Esophagus (tissue), 2 donors: ENCODE measurements around the gene MDM4. TPM values are rescaled to one million over a fixed set of nuclear protein-coding genes. Genes with fewer than 3 reads are reported as not detected.

Source experiments
- H3K27ac ChIP-seq, 2 donors: one replicate each; pipeline ENCODE4 v1.5.1; 2013; ENCODE audit warnings: low read depth in 2 of 2, mild to moderate bottlenecking in 2 of 2, inconsistent platforms in 1 of 2, low read length in 1 of 2, moderate library complexity in 1 of 2
- H3K27me3 ChIP-seq, 2 donors: one replicate each; pipeline ENCODE4 v1.6.1; 2013; ENCODE audit warnings: low read length in 2 of 2, control low read depth in 1 of 2, mild to moderate bottlenecking in 1 of 2; ENCODE audit not compliant: insufficient read depth in 2 of 2, control insufficient read depth in 1 of 2
- H3K36me3 ChIP-seq, 2 donors: one replicate each; pipeline ENCODE4 v1.6.1; 2013; ENCODE audit warnings: low read length in 1 of 2; ENCODE audit not compliant: control insufficient read depth in 2 of 2, insufficient read depth in 2 of 2
- H3K4me1 ChIP-seq, 2 donors: one replicate each; pipeline ENCODE4 v1.6.1; 2013; ENCODE audit warnings: low read length in 1 of 2; ENCODE audit not compliant: control insufficient read depth in 2 of 2, insufficient read depth in 2 of 2
- H3K4me3 ChIP-seq, 2 donors: one replicate each; pipeline ENCODE4 v1.5.1; 2013; ENCODE audit warnings: low read length in 2 of 2, mild to moderate bottlenecking in 2 of 2, low read depth in 1 of 2, moderate library complexity in 1 of 2
- H3K9me3 ChIP-seq, 2 donors: one replicate each; pipeline ENCODE4 v1.6.1; 2013; ENCODE audit warnings: mild to moderate bottlenecking in 2 of 2, low read depth in 1 of 2, low read length in 1 of 2, moderate library complexity in 1 of 2; ENCODE audit not compliant: control insufficient read depth in 2 of 2, insufficient read depth in 1 of 2
- WGBS, 2 donors: extraction: QIAGEN DNeasy Blood & Tissue Kit; methylation state at CpG; one replicate each; pipeline ENCODE4 v1.1.7; 2013; 5-methylcytosine and 5-hydroxymethylcytosine counted together
- polyA plus RNA-seq, 2 donors: library from polyadenylated mRNA; stranded (reverse); fragments of 200-250 nt; gene quantifications; one replicate each; pipeline ENCODE4 v1.2.3, GENCODE V29; 2013
- donor health status: healthy with polysubstance abuse.
- donor health status: Bipolar disorder and iron deficiency.

The MDM4 gene
- polyA plus RNA-seq, 2 donors = 4.0 to 14.0 TPM

DNA sequence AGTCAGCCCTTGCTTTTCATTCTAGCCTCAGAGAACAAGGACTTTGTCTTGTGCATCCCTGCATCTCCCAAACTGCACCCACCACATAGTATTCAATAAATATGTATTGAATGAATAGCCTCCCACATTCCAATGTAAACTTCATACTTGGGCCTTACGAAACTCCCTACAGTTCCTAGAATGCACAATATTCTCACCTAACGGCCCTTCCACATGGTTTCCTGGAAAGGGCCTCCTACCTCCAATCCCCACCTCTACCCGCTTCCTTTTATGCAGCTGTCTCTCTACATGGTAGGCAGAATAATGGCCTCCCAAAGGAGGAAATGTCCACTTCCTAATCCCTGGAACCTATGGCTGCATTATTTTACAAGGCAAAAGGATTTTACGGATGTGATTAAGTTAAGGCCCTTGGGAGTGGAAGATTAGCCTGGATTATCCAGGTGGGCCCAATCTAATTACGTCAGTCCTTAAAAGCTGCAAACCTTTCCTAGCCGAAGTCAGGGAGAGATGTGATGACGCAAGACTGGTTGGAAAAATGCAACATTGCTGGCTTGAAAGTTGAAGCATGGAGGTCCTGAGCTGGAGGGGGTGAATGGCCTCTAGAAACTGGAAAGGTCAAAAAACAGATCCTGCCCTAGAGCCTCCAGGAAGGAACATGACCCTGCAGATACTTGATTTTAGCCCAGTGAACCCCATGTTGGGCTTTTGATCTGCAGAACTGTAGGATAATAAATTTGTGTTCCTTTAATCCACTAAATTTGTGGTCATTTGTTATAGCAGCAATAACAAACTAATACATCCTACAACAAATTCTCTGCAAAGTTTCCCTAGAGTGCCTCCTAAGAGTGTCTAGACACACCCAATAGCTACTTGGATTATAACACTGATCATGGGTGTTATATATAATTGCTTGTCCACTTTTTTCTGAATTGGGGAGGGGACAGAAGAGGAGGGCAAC is 16.4 kb upstream of the MDM4 start:
- WGBS, 2 donors = 90 to 91% methylated on average over 7 of the region's 7 CpGs
- H3K4me3 ChIP-seq = no peak overlapping the region
- no peaks in the 10 kb centered on the region for H3K27me3 ChIP-seq
- H3K27ac ChIP-seq = no peak overlapping the region
- H3K9me3 ChIP-seq = no peaks in the 10 kb centered on the region
- H3K4me1 ChIP-seq = no peaks in the 10 kb centered on the region
- H3K36me3 ChIP-seq = no peaks in the 10 kb centered on the region

DNA sequence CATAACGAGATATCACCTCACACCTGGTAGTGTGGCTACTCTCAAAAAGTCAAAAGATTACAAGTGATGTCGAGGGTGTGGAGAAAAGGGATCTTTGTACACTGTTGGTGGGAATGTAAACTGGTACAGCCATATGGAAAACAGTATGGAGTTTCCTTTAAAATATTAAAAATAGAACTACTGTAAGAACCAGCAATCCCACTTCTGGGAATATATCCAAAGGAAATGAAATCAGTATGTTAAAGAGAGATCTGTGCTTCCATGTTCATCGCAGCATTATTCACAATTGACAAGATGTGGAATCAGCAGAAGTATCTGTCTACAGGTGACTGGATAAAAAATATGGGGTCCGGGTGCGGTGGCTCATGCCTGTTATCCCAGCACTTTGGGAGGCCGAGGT is 14.0 kb upstream of the MDM4 start:
- Histone ChIP-seq H3K9me3 (no peaks in the 10 kb centered on the region), H3K4me1 (no peaks in the 10 kb centered on the region), H3K27ac (no peak overlapping the region), H3K27me3 (no peaks in the 10 kb centered on the region), H3K36me3 (no peaks in the 10 kb centered on the region), H3K4me3 (no peak overlapping the region)
- 78 to 81% methylated on average over 6 of the region's 6 CpGs for WGBS, 2 donors

DNA sequence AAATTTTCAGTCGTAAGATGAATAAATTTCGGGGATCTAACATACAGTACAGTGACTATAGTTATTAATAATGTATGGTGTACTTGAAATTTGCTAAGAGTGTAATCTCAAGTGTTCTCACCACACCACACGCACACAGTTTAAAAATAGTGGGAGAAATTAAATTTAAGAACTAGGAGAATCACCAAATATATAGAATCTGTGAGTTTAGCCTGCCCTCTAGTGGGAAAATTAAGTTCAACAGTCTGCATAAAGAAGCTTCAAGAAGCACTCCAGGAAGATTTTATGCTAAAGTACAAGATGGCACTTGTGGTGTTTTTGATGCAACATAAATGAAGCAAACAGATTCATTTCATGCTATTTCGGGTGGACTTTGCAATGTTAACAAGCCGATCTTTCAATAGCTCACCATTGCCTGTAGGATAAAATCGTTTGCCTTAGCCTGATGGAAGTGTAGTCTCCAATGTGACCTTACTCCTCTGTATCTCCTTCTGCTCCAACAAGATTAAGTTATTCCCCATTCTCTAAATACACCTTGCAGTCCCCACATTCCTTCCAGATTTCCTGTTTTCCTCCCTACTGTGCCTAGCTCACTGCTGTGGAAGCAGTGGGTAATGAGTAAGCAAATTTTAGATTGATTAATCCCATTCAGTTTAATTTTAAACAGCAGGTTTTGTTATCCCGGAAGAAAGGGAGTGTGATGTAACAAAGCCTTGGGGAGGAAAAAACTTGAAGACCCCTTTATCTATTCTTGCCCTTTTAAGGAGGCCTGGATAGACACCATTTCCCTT is 12.9 kb upstream of the MDM4 start:
- Histone ChIP-seq H3K27ac (no peak overlapping the region), H3K9me3 (no peaks in the 10 kb centered on the region), H3K36me3 (no peaks in the 10 kb centered on the region), H3K4me1 (peaks cover 0 to 6% of the 10 kb centered on the region in 2 donors), H3K27me3 (no peaks in the 10 kb centered on the region), H3K4me3 (no peak overlapping the region)
- WGBS, 2 donors = 23 to 24% methylated on average over 7 of the region's 7 CpGs

DNA sequence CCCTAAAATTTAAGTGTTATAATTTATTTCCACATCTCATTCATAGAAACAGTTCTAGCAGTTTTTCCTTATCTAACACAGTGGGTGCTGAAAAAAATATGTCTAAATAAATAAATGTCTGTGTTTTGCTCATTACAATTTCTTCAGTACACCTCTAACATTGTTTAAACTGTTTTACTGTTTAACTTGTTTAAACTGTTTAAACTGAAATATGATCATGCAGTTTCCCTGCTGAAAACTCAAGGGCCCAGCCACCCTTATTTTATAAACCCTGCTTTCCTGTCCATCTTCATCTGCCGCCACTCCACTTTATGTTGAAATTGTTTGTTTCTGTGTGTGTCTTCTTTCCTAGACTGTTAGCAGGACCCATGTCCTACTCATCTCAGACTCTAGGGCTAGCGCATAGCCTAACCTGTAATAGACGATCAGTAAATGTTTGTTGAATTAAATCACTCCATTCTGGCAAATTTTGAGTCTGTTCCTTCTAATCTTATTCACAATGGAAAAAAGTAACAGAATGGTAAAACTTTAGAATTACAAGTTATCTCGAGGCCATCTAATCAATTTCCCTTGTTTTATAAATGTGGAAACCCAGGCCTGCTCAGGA is 12.2 kb upstream of the MDM4 start:
- H3K4me3 ChIP-seq = no peak overlapping the region
- no peaks in the 10 kb centered on the region for H3K9me3 ChIP-seq
- H3K36me3 ChIP-seq = no peaks in the 10 kb centered on the region
- H3K4me1 ChIP-seq = peaks cover 0 to 6% of the 10 kb centered on the region in 2 donors
- no peaks in the 10 kb centered on the region for H3K27me3 ChIP-seq
- WGBS, 2 donors = 82 to 89% methylated on average over 4 of the region's 4 CpGs
- H3K27ac ChIP-seq = no peak overlapping the region

DNA sequence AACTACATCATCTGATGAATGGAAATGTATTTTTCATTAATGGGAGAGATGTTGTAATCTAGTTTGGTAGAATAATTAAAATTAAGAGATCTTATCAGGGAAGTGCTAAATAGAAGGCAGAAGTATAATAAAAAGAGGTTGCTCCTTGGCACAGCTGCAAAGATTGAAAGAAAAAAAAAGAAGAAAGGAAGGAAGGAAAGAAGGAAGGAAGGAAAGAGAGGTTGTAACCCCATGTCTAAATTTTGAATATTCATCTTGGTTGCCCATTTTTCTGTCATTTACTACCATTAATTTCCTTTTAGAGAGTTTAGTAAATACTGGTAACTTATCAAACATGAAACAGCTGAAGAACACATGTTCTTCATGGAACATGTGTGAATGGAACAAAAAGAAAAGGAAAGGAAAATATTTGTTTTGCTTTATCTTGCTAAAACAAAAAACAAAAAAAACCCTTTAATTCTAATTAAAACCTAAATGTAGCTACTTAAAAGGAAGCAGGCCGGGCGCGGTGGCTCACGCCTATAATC is 10.5 kb upstream of the MDM4 start:
- H3K36me3 ChIP-seq = no peaks in the 10 kb centered on the region
- WGBS, 2 donors = 1 to 4% methylated on average over 4 of the region's 4 CpGs
- no peaks in the 10 kb centered on the region for H3K27me3 ChIP-seq
- H3K4me1 ChIP-seq = peaks cover 0 to 6% of the 10 kb centered on the region in 2 donors
- peak overlapping the region; percentile 75 to 79 for H3K27ac ChIP-seq
- peak overlapping the region; percentile 46 to 62 for H3K4me3 ChIP-seq
- no peaks in the 10 kb centered on the region for H3K9me3 ChIP-seq

DNA sequence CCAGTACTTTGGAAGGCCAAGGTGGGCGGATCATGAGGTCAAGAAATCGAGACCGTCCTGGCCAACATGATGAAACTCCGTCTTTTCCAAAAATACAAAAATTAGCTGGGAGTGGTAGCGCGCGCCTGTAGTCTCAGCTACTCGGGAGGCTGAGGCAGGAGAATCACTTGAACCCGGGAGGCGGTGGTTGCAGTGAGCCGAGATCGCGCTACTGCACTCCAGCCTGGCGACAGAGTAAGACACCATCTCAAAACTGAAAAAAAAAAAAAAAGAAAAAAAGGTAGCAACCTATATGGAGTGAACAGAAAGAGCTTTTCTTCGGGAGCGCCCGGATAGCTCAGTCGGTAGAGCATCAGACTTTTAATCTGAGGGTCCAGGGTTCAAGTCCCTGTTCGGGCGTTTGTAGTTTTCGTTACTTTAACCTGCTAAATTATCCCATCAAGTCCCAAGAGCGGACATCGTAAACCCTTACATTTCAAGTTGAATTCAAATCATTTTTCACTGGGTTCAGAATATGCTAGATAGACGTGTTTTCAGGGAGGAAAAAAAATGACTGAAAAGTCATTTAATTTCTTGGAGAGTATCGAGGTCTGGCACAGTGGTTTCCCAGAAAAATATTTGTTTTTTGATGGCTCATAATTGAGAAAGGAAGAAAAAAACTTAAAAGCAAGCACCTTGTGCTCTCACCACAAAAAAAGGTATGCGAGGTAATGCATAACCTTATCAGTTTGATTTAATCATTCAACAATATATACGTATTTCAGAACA is 9.8 kb upstream of the MDM4 start:
- H3K4me1 ChIP-seq = peaks cover 0 to 6% of the 10 kb centered on the region in 2 donors
- H3K27ac ChIP-seq = peak overlapping the region; percentile 75 to 79
- WGBS, 2 donors = 0% methylated on average over 27 of the region's 27 CpGs
- peak overlapping the region; percentile 46 to 62 for H3K4me3 ChIP-seq
- H3K36me3 ChIP-seq = no peaks in the 10 kb centered on the region
- no peaks in the 10 kb centered on the region for H3K27me3 ChIP-seq
- H3K9me3 ChIP-seq = no peaks in the 10 kb centered on the region

DNA sequence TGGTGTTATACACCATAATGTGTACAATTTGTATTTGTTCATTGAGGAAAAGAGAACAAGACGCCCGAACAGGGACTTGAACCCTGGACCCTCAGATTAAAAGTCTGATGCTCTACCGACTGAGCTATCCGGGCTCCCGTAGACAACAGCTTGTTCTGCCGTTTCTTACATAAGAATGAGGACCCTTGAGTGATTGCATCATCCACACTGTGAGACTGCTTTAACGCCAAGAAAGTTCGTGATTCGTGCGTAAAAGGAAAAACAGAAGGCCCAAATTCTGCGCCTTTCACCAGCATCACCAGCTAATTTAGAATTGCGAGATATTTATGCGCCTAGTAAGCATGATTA is 9.3 kb upstream of the MDM4 start:
- Histone ChIP-seq H3K9me3 (no peaks in the 10 kb centered on the region), H3K4me1 (peaks cover 0 to 6% of the 10 kb centered on the region in 2 donors), H3K27me3 (no peaks in the 10 kb centered on the region), H3K4me3 (peak overlapping the region in 1 of 2 donors; percentile 62), H3K36me3 (no peaks in the 10 kb centered on the region), H3K27ac (peak overlapping the region; percentile 15 to 91)
- WGBS, 2 donors = 0 to 1% methylated on average over 13 of the region's 13 CpGs

DNA sequence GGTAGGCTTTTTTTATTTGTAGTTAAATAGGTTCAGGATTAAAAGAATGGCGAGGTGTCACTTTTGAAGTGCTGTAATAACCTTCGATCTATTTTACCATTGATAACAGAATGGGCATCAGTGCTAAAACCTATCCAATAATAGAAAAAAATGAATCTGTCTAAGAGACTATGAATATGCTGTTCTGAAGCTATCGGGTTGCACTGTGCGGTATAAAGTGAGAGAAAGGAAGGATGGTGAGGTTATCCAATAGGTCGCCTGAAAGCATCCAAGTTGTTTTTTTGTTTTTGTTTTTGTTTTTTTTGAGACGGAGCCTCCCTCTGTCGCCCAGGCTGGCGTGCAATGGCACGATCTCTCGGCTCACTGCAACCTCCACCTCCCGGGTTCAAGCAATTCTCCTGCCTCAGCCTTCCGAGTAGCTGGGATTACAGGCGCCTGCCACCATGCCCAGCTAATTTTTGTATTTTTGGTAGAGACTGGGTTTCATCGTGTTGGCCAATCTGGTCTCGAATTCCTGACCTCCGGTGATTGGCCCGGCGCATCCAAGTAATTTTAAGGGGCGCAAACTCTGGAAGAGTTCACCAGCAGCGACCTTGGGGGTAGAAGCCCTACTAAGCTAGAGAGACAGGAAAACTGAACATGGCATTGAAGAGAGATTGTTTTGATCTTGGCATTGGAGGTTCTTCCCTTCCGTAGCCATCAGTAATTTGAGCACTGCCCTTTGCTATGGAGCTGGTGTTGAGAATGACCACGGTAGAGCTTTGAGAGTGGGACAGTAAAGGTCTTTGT is 8.7 kb upstream of the MDM4 start:
- 2 to 3% methylated on average over 22 of the region's 22 CpGs for WGBS, 2 donors
- peak overlapping the region; percentile 85 to 91 for H3K27ac ChIP-seq

More for the DNA sequence above, 8.7 kb upstream of the MDM4 start:
- Histone ChIP-seq H3K36me3 (no peaks in the 10 kb centered on the region), H3K27me3 (no peaks in the 10 kb centered on the region), H3K4me1 (peaks cover 0 to 6% of the 10 kb centered on the region in 2 donors), H3K9me3 (no peaks in the 10 kb centered on the region), H3K4me3 (peak overlapping the region; percentile 51 to 62)
